Sigmoid colon (tissue), 7 donors: Measurements from ENCODE around the gene PRDM5. TPM values are rescaled to one million over a fixed set of nuclear protein-coding genes. Genes with fewer than 3 reads are reported as not detected.

ENCODE experiments used
- DNase-seq: peaks from one replicate; pipeline ENCODE4 v3.0.0-alpha.2; 2019
- H3K27ac ChIP-seq, 4 donors: fragments of 200-600 bp; sonication (generic); one replicate each; pipeline ENCODE4 v1.5.1; 2016 to 2019; ENCODE audit warnings: mild to moderate bottlenecking in 1 of 4
- H3K27me3 ChIP-seq, 3 donors: fragments of 200-600 bp; sonication (generic); one replicate each; pipeline ENCODE4 v1.5.1; 2019; ENCODE audit warnings: mild to moderate bottlenecking in 1 of 3
- H3K36me3 ChIP-seq, 4 donors: fragments of 200-600 bp; sonication (generic); one replicate each; pipeline ENCODE4 v1.5.1; 2016 to 2019
- H3K4me1 ChIP-seq, 4 donors: fragments of 200-600 bp; sonication (generic); one replicate each; pipeline ENCODE4 v1.5.1; 2017 to 2019
- H3K4me3 ChIP-seq, 4 donors: fragments of 200-600 bp; sonication (generic); one replicate each; pipeline ENCODE4 v1.5.1; 2017 to 2019; ENCODE audit warnings: mild to moderate bottlenecking in 2 of 4, moderate library complexity in 1 of 4
- H3K9me3 ChIP-seq, 4 donors: fragments of 200-600 bp in 3 of 4; sonication (generic) in 3 of 4; one replicate each; pipeline versions ENCODE4 v1.5.1 to v1.6.1; 2013 to 2019
- EP300 ChIP-seq, 4 donors: sonication (generic); formaldehyde crosslinking; IDR thresholded peaks; one replicate each; pipeline ENCODE4 v1.6.1; 2017; ENCODE audit warnings: antibody characterized with exemption in 4 of 4
- POLR2A ChIP-seq, 2 donors: fragments of 450-650 bp; IDR thresholded peaks; one replicate each; pipeline ENCODE4 v1.6.1; 2016; ENCODE audit warnings: antibody characterized with exemption in 2 of 2, mild to moderate bottlenecking in 2 of 2, moderate library complexity in 2 of 2
- POLR2AphosphoS5 ChIP-seq, 4 donors: sonication (generic); formaldehyde crosslinking; IDR thresholded peaks; one replicate each; pipeline ENCODE4 v1.6.1; 2017; ENCODE audit warnings: antibody characterized with exemption in 4 of 4
- WGBS, 2 donors: extraction: QIAGEN DNeasy Blood & Tissue Kit; methylation state at CpG; one replicate each; pipeline ENCODE4 v1.1.7; 2013; 5-methylcytosine and 5-hydroxymethylcytosine counted together
- intact Hi-C: fragments of 100-400 bp; cut with DNase I; formaldehyde crosslinking; loops from one replicate; pipeline ENCODE4 v1.15.1; 2023
- polyA plus RNA-seq, 3 donors: library from polyadenylated mRNA; stranded (reverse); fragments of 200-250 nt; gene quantifications; one replicate each; pipeline ENCODE4 v1.2.3, GENCODE V29; 2013
- total RNA-seq, 4 donors: library from RNA; depleted of rRNA; stranded (reverse); fragments of >200 nt; gene quantifications; one replicate each; pipeline ENCODE4 v1.1.0, GENCODE V29; 2016
- TF ChIP-seq, protein P1 (sequence below), 4 experiments: fragments of 450-650 bp in 3 of 4; fragments of 200-600 bp in 1 of 4; IDR thresholded peaks; one replicate each; pipeline ENCODE4 v1.5.1; 2016 to 2019; ENCODE audit warnings: antibody characterized with exemption in 4 of 4, mild to moderate bottlenecking in 3 of 4, moderate library complexity in 2 of 4
- donor health status: healthy with polysubstance abuse.
- donor health status: Bipolar disorder and iron deficiency.
- donor health status: healthy.

Gene PRDM5
- total and polyA plus RNA-seq, 7 donors: 1.8 to 25.0 (median 15.0) TPM

DNA sequence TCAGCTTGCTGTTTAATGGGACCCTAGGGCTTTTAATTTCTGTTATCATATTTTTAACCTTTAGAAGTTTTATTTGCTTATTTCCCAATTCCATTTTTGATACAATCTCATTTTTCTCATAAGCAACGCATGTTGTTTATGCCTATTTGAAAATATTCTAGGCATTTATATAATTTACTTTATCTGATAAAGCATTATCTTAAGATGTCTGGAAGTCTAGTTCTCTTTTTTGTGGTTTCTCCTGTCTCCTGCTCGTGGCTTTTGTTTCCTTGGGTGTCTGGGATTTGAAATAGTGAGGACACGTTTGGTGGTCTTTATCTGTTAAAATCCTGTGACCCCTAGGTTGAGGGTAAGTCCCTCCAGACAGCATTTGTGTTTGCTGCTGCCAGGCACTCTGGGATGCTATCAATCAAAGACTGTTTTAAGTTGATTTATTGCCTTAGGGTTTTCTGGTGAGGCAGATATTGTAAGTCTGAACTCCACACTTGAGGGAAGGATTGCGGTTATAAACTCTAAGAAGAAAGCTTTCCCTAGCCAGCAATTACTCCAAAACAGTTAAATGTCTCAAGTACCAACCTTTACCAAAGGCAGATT, 208.0 kb downstream of the PRDM5 start:
- no peak overlapping the region for H3K27ac ChIP-seq
- no peaks in the 10 kb centered on the region for H3K27me3 ChIP-seq
- WGBS, 2 donors: 43 to 83% methylated on average over 4 of the region's 4 CpGs
- H3K36me3 ChIP-seq: no peaks in the 10 kb centered on the region
- intact Hi-C loops: no loop called here
- peaks cover 0 to 9% (median 2%) of the 10 kb centered on the region in 4 donors for H3K4me1 ChIP-seq
- no peak overlapping the region for H3K4me3 ChIP-seq
- DNase-seq: no peak
- TF ChIP-seq POLR2AphosphoS5 (IDR thresholded peaks at IDR 0.05) (no peak), EP300 (IDR thresholded peaks at IDR 0.05) (no peak), POLR2A (IDR thresholded peaks at IDR 0.05) (no peak)
- TF ChIP-seq, protein P1, sequence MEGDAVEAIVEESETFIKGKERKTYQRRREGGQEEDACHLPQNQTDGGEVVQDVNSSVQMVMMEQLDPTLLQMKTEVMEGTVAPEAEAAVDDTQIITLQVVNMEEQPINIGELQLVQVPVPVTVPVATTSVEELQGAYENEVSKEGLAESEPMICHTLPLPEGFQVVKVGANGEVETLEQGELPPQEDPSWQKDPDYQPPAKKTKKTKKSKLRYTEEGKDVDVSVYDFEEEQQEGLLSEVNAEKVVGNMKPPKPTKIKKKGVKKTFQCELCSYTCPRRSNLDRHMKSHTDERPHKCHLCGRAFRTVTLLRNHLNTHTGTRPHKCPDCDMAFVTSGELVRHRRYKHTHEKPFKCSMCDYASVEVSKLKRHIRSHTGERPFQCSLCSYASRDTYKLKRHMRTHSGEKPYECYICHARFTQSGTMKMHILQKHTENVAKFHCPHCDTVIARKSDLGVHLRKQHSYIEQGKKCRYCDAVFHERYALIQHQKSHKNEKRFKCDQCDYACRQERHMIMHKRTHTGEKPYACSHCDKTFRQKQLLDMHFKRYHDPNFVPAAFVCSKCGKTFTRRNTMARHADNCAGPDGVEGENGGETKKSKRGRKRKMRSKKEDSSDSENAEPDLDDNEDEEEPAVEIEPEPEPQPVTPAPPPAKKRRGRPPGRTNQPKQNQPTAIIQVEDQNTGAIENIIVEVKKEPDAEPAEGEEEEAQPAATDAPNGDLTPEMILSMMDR (IDR thresholded peaks at IDR 0.05): no peak
- H3K9me3 ChIP-seq: no peaks in the 10 kb centered on the region

DNA sequence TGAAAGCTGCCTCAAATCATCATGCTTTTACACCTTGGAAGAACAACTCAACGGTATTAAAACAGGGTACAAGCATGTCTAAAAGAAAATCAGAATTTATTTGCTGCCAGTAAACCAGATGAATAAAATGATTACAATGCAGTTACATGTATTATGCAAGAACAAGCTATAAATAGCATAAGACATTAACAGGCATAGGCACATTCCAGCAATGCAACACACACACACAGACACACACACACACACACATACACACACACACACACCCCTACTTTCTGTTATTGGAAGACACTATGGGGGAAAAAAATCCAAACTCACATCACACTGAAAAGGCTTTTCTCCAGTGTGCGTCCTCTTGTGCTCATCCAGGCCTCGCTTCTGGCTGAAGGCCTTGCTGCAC, 212.5 kb downstream of the PRDM5 start:
- no peaks in the 10 kb centered on the region for H3K9me3 ChIP-seq
- no peak overlapping the region for H3K27ac ChIP-seq
- no peak for DNase-seq
- 82 to 93% methylated on average over 3 of the region's 3 CpGs for WGBS, 2 donors
- intact Hi-C loops: no loop called here
- no peaks in the 10 kb centered on the region for H3K27me3 ChIP-seq
- H3K4me3 ChIP-seq: no peak overlapping the region
- H3K36me3 ChIP-seq: no peaks in the 10 kb centered on the region
- TF ChIP-seq EP300 (IDR thresholded peaks at IDR 0.05) (no peak), POLR2A (IDR thresholded peaks at IDR 0.05) (no peak), POLR2AphosphoS5 (IDR thresholded peaks at IDR 0.05) (no peak)
- TF ChIP-seq, protein P1 (IDR thresholded peaks at IDR 0.05): no peak
- H3K4me1 ChIP-seq: peaks cover 0 to 10% (median 2%) of the 10 kb centered on the region in 4 donors

DNA sequence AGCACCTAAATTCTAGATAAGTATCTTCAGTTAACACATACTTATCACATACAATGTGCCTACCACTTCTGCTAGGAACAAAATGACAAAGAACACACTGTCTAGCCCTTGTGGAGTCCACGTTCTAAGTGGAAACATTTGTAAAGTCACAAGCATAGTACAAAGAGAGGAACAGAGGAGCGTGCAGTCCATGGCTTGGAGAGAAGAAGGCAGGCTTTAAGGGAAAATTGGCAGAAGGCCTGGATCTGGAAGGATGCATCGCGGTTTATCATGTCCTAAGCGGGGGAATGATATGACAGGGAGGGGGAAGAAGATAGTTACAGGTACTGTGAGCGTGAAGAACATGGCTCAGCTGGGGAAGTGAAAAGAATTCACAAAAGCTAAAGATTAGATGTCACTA, 218.0 kb downstream of the PRDM5 start:
- no peaks in the 10 kb centered on the region for H3K27me3 ChIP-seq
- intact Hi-C loops: no loop called here

DNA sequence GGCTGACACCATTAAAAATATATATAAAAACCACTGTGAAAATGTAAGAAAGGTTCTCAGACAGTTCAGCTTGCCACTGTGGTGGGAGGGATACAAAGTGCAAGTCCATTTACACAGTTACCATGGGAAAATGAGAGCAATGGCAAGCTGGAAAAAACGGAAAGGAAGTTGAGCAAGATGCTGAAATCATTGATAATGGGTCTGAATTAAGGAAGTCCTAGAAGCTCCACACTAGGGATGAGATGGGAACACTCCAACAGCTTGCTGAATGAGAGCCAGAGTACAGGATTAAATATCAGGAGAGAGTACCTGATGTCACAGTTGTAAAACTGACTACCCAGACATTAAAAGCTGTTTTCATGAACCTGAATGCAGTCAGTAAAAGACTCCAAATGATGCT, 218.6 kb downstream of the PRDM5 start:
- TF ChIP-seq POLR2AphosphoS5 (IDR thresholded peaks at IDR 0.05): no peak
- no peak for TF ChIP-seq EP300 (IDR thresholded peaks at IDR 0.05)
- TF ChIP-seq POLR2A (IDR thresholded peaks at IDR 0.05): no peak
- TF ChIP-seq, protein P1 (IDR thresholded peaks at IDR 0.05): no peak
- WGBS, 2 donors: 66 to 82% methylated on average over 1 of the region's 1 CpG
- Histone ChIP-seq H3K36me3 (no peaks in the 10 kb centered on the region), H3K27me3 (no peaks in the 10 kb centered on the region), H3K27ac (peak overlapping the region in 1 of 4 donors; percentile 29), H3K4me3 (no peak overlapping the region), H3K4me1 (peaks cover 0 to 5% (median 0%) of the 10 kb centered on the region in 4 donors), H3K9me3 (no peaks in the 10 kb centered on the region)
- no peak for DNase-seq
- intact Hi-C loops: no loop called here

More for the DNA sequence above, 218.0 kb downstream of the PRDM5 start:
- no peaks in the 10 kb centered on the region for H3K36me3 ChIP-seq
- H3K27ac ChIP-seq: peak overlapping the region in 2 of 4 donors; percentile 2 to 29
- 89 to 92% methylated on average over 6 of the region's 6 CpGs for WGBS, 2 donors
- H3K4me1 ChIP-seq: peaks cover 0 to 6% (median 3%) of the 10 kb centered on the region in 4 donors
- no peak overlapping the region for H3K4me3 ChIP-seq
- no peak for DNase-seq
- TF ChIP-seq, protein P1 (IDR thresholded peaks at IDR 0.05): no peak
- TF ChIP-seq POLR2AphosphoS5 (IDR thresholded peaks at IDR 0.05) (no peak), POLR2A (IDR thresholded peaks at IDR 0.05) (no peak), EP300 (IDR thresholded peaks at IDR 0.05) (no peak)
- H3K9me3 ChIP-seq: no peaks in the 10 kb centered on the region

DNA sequence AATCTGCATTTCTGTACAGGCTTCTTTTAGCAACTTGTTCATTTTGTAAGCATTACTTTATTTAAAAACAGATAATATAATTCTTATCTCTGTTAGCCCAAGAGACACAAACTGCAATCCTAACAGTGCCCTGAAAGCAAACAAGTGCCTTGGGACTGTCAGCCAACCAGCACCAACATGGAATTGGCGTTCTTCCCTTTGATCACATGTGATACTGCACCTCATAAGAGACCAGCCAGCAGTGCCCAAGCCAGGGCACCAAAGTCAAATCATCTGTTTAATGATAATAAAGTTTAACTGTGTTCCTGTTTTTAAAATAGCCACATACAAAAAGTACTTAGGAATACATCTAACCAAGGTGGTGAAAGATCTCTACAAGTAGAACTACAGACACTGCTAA, 223.2 kb downstream of the PRDM5 start:
- no peak for DNase-seq
- WGBS, 2 donors: 24 to 67% methylated on average over 1 of the region's 1 CpG
- Histone ChIP-seq H3K4me3 (no peak overlapping the region), H3K4me1 (peaks cover 0 to 27% (median 20%) of the 10 kb centered on the region in 4 donors), H3K27ac (no peak overlapping the region), H3K27me3 (no peaks in the 10 kb centered on the region), H3K9me3 (no peaks in the 10 kb centered on the region), H3K36me3 (no peaks in the 10 kb centered on the region)
- intact Hi-C loops: no loop called here
- TF ChIP-seq POLR2A (IDR thresholded peaks at IDR 0.05): no peak
- TF ChIP-seq POLR2AphosphoS5 (IDR thresholded peaks at IDR 0.05): no peak
- TF ChIP-seq EP300 (IDR thresholded peaks at IDR 0.05): no peak
- TF ChIP-seq, protein P1 (IDR thresholded peaks at IDR 0.05): no peak
